ENCODE data around the gene RGS12.

RGS12 gene

GRCh38 chr4:3285558-3286334 lies 7.1 kb upstream of the RGS12 start:
- DNase-seq (no peak), ATAC-seq (peak; percentile 55)
- Mint-ChIP-seq H3K27ac (no peak overlapping the region), H3K4me1 (peaks cover 6% of the 10 kb centered on the region), H3K27me3 (peaks cover 24% of the 10 kb centered on the region), H3K9me3 (peaks cover 6% of the 10 kb centered on the region), H3K4me3 (no peak overlapping the region), H3K36me3 (ENCODE audit: low read depth) (peaks cover 4% of the 10 kb centered on the region)

- H3K27me3 Mint-ChIP-seq = peaks cover 29% of the 10 kb centered on the region
- no peak overlapping the region for H3K27ac Mint-ChIP-seq
- no peak for ATAC-seq
- peaks cover 5% of the 10 kb centered on the region for H3K9me3 Mint-ChIP-seq
- peaks cover 8% of the 10 kb centered on the region for H3K4me1 Mint-ChIP-seq
- H3K36me3 Mint-ChIP-seq (ENCODE audit: low read depth) = peaks cover 4% of the 10 kb centered on the region
- no peak overlapping the region for H3K4me3 Mint-ChIP-seq
- DNase-seq = no peak
These were observed 6.3 kb upstream of the RGS12 start for GRCh38 chr4:3286335-3287175.

DNA sequence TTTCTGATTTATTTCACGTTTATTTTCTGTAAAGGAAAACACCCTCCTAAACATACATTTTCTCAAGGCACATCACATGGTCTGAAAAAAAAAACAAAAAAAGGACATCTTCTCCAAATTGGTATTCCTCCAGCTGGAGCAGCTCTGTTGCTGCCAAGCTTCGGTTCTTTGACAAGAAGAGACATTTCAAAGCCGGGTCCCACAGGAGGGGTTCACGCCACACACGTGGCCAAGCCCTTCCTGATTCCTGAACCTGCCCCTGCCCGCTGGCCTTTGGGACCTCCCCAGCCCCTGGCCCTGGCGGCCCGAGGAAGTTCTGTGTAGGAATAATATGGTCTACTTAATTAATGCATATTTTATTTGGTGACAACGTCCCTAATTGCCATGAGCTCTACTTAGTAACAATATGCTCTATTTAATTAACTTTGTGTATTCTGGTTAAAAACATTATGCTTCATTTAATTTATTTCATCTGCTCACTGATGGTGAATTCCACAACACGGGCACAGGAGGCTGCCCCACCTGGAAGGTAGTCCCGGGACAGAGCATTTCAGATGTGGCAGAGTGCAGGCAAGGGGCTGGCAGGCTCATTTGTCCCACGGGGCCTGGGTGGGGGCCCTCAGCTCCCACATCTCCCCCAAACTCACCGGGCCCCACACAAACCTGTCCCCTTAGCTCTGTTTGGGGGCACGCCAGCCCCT lies 5.4 kb upstream of the RGS12 start:
- H3K4me1 Mint-ChIP-seq = peaks cover 13% of the 10 kb centered on the region
- no peak overlapping the region for H3K27ac Mint-ChIP-seq
- DNase-seq (no peak), ATAC-seq (no peak)
- H3K36me3 Mint-ChIP-seq (ENCODE audit: low read depth) = no peaks in the 10 kb centered on the region
- no peaks in the 10 kb centered on the region for H3K9me3 Mint-ChIP-seq
- no peak overlapping the region for H3K4me3 Mint-ChIP-seq
- H3K27me3 Mint-ChIP-seq = peaks cover 33% of the 10 kb centered on the region

GRCh38 chr4:3287972-3288570 lies 4.8 kb upstream of the RGS12 start:
- Mint-ChIP-seq H3K36me3 (ENCODE audit: low read depth) (no peaks in the 10 kb centered on the region), H3K27me3 (peaks cover 33% of the 10 kb centered on the region), H3K9me3 (no peaks in the 10 kb centered on the region), H3K27ac (no peak overlapping the region), H3K4me3 (no peak overlapping the region), H3K4me1 (peaks cover 13% of the 10 kb centered on the region)
- DNase-seq (no peak), ATAC-seq (no peak)

DNA sequence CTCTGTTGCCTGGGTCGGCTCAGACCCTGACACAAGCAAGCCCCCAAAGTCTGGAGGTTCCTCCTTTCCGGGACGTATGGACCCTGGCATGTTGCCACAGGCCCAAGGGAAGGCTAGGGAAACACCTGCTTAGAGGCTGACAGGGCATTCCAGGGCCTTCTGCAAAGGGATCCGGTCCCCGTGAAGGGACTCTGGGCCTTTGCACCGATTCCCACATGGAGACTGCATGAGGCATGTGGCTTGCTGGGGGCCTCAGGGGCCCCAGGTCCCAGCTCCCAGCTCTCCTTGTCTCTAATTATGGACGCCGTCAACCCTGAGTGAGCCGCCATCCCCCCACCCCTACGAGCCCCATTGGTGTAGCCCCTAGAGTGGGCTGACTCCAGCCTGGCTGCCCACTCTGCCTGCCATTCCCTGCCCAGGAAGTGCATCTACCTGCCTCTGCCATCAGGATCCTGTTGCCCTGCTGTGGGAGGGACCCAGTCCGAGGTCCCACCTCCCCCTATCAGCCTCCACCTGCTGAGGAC lies 4.2 kb upstream of the RGS12 start:
- no peaks in the 10 kb centered on the region for H3K36me3 Mint-ChIP-seq (ENCODE audit: low read depth)
- ATAC-seq (no peak), DNase-seq (no peak)
- H3K4me3 Mint-ChIP-seq = no peak overlapping the region
- no peaks in the 10 kb centered on the region for H3K9me3 Mint-ChIP-seq
- H3K4me1 Mint-ChIP-seq = peaks cover 13% of the 10 kb centered on the region
- H3K27ac Mint-ChIP-seq = no peak overlapping the region
- peaks cover 34% of the 10 kb centered on the region for H3K27me3 Mint-ChIP-seq

- Mint-ChIP-seq H3K36me3 (ENCODE audit: low read depth) (no peaks in the 10 kb centered on the region), H3K27ac (no peak overlapping the region), H3K9me3 (no peaks in the 10 kb centered on the region), H3K4me1 (peaks cover 13% of the 10 kb centered on the region), H3K27me3 (peaks cover 38% of the 10 kb centered on the region), H3K4me3 (peak overlapping the region; percentile 21)
- DNase-seq (no peak), ATAC-seq (no peak)
These were observed 2.3 kb upstream of the RGS12 start for GRCh38 chr4:3290476-3290875.

- ATAC-seq = no peak
- Mint-ChIP-seq H3K27ac (no peak overlapping the region), H3K27me3 (peaks cover 38% of the 10 kb centered on the region), H3K4me3 (no peak overlapping the region), H3K9me3 (no peaks in the 10 kb centered on the region), H3K36me3 (ENCODE audit: low read depth) (no peaks in the 10 kb centered on the region), H3K4me1 (peaks cover 11% of the 10 kb centered on the region)
- DNase-seq = no peak
These were observed 1.9 kb upstream of the RGS12 start for GRCh38 chr4:3290889-3291321.

DNA sequence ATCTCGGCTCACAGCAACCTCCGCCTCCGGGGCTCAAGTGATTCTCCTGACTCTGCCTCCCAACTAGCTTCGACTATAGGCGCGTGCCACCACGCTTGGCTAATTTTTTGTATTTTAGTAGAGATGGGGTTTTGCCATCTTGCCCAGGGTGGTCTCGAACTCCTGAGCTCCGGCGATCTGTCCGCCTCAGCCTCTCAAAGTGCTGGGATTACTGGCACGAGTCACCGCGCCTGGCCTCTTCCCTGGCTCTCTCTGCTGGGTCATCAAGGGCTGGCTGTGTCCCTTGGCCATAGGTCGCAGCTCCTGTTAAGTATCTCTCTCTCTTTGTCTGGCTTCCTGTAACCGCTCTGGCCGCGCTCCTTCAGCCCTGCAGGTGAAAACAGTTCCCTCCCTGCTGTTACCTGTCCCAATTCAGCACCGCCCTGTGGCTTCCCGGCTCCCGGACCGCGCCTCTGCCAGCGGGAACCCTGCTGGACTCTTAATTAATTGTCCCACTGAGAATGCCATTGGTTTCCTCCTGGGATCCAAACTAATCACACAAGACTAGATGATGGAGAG lies 1.3 kb upstream of the RGS12 start:
- Mint-ChIP-seq H3K4me3 (peak overlapping the region; percentile 85), H3K36me3 (ENCODE audit: low read depth) (no peaks in the 10 kb centered on the region), H3K9me3 (no peaks in the 10 kb centered on the region), H3K27me3 (peaks cover 42% of the 10 kb centered on the region), H3K27ac (peak overlapping the region; percentile 59), H3K4me1 (peaks cover 7% of the 10 kb centered on the region)
- no peak for DNase-seq
- ATAC-seq = no peak

DNA sequence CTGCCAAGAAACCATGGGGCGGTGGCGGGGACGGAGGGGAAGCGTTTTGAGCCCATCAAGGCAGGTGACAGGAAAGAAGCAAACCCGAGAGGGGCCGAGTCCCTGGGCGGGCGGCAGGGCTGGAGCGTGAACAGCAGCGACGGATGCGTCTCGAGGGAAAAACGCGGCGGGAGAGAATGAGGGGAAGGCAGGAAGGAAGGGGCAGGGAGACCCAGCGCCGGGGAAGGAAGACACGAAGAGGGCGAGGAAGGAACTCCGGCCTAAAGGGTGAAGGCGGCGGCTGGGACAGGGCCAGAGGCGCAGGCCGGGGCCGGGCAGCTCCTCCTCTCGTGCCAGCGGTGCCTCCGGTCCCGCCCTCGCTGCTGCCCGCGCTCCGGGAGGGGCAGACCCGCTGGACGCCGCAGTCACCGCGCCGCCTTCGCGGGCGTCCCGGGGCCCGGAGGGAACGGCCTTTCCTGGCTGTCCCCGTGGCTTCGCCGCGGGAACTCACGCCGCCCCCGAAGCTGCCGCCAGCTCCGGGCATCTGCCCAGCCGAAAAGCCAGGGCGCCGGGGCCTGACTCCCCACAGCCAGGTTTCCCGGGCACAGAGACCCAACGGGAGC lies 751 bp upstream of the RGS12 start:
- Mint-ChIP-seq H3K4me1 (peaks cover 7% of the 10 kb centered on the region), H3K27me3 (peaks cover 42% of the 10 kb centered on the region), H3K36me3 (ENCODE audit: low read depth) (no peaks in the 10 kb centered on the region), H3K4me3 (peak overlapping the region; percentile 85), H3K27ac (peak overlapping the region; percentile 59), H3K9me3 (no peaks in the 10 kb centered on the region)
- peak; percentile 11 for ATAC-seq
- DNase-seq = peak; percentile 27

DNA sequence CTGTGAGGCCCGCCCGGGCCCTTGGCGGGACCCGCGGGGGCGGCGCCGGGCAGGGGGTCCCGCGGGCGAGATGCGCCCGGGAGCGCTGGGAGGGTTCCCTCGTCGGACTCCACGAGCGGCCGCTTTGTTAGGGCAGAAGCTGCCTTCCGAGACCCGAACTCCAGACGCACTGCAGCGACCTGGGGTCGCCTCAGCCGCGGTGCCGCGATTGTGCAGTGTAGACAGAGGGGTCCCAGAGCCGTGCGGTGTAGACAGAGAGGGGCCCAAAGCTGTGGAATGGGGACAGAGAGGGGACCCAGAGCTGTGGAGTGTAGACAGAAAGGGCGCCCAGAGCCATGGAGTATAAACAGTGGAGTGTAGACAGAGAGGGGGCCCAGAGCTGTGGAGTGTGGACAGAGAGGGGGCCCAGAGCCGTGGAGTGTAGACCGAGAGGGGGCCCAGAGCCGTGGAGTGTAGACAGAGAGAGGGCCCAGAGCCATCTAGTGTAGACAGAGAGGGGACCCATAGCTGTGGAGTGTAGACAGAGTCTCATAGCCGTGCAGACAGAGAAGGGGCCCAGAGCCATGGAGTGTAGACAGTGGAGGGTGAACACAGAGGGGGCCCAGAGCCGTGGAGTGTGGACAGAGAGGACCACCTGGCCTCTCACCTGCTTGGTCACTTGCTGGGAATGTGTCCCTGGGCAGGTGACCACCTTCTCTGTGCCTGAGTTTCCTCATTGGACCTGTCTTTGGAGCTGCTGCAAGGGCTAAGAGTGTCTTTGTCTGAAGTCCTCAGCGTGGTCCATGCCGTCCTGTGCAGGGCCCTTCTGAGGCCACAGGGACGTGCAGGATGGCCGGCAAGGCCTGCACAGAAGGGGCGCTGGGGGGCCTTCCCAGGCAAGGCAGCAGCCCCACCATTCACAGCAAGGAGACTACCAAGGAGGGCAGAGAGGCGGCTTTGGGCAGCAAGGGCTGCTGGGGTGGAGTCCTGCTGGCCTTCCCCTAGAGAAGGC lies 875 bp downstream of the RGS12 start:
- H3K9me3 Mint-ChIP-seq = peaks cover 7% of the 10 kb centered on the region
- peaks cover 39% of the 10 kb centered on the region for H3K27me3 Mint-ChIP-seq
- H3K4me3 Mint-ChIP-seq = peak overlapping the region; percentile 56
- H3K4me1 Mint-ChIP-seq = peaks cover 7% of the 10 kb centered on the region
- ATAC-seq (no peak), DNase-seq (no peak)
- H3K27ac Mint-ChIP-seq = no peak overlapping the region
- no peaks in the 10 kb centered on the region for H3K36me3 Mint-ChIP-seq (ENCODE audit: low read depth)

GRCh38 chr4:3294401-3295241 lies 1.8 kb downstream of the RGS12 start:
- H3K36me3 Mint-ChIP-seq (ENCODE audit: low read depth) = no peaks in the 10 kb centered on the region
- peaks cover 7% of the 10 kb centered on the region for H3K9me3 Mint-ChIP-seq
- ATAC-seq (no peak), DNase-seq (no peak)
- peaks cover 38% of the 10 kb centered on the region for H3K27me3 Mint-ChIP-seq
- peaks cover 7% of the 10 kb centered on the region for H3K4me1 Mint-ChIP-seq
- H3K4me3 Mint-ChIP-seq = no peak overlapping the region
- H3K27ac Mint-ChIP-seq = no peak overlapping the region

All from activated naive CD8-positive, alpha-beta T cell treated with anti-CD3 and anti-CD28 coated beads, Interleukin-2, amount 50 U/mL, for 24 hours (primary cell).